Mesenchymal stem cell (in vitro differentiated cells and primary cell): Measurements from ENCODE around the gene PCSK9.
A peak's percentile ranks its signal among the peaks of the same experiment; 100 is the strongest.

Experiments used
- DNase-seq: peaks from one replicate; pipeline ENCODE4 v3.0.0-alpha.2; 2013
- H2AFZ ChIP-seq: one replicate; pipeline ENCODE4 v1.6.1; 2013; ENCODE audit warnings: low read depth, mild to moderate bottlenecking, control low read depth, inconsistent platforms, low read length, moderate library complexity
- H2AK5ac ChIP-seq: 2 replicates; pipeline ENCODE4 v1.6.1; 2013; ENCODE audit warnings: low read length, moderate library complexity, mild to moderate bottlenecking, inconsistent platforms; ENCODE audit not compliant: severe bottlenecking
- H2BK120ac ChIP-seq: one replicate; pipeline ENCODE4 v1.6.1; 2013; ENCODE audit warnings: low read depth, mild to moderate bottlenecking, inconsistent platforms, low read length, moderate library complexity
- H2BK12ac ChIP-seq, 2 experiments: one replicate each; pipeline ENCODE4 v1.6.1; 2013; ENCODE audit warnings: inconsistent platforms in 2 of 2, low read length in 2 of 2, mild to moderate bottlenecking in 2 of 2, moderate library complexity in 2 of 2, control low read depth in 1 of 2
- H2BK15ac ChIP-seq: one replicate; pipeline ENCODE4 v1.6.1; 2013; ENCODE audit warnings: mild to moderate bottlenecking, low read depth, inconsistent platforms; ENCODE audit not compliant: poor library complexity, severe bottlenecking
- H2BK5ac ChIP-seq: 2 replicates; pipeline ENCODE4 v1.6.1; 2013; ENCODE audit warnings: low read depth, mild to moderate bottlenecking, low read length, control low read depth, inconsistent platforms; ENCODE audit not compliant: poor library complexity, severe bottlenecking
- H3K14ac ChIP-seq, 2 experiments: one replicate each; pipeline ENCODE4 v1.6.1; 2013; ENCODE audit warnings: inconsistent platforms in 2 of 2, low read length in 2 of 2, control low read depth in 1 of 2, mild to moderate bottlenecking in 1 of 2, moderate library complexity in 1 of 2
- H3K18ac ChIP-seq, 2 experiments: one replicate each; pipeline ENCODE4 v1.6.1; 2013; ENCODE audit warnings: inconsistent platforms in 2 of 2, low read length in 2 of 2, control low read depth in 1 of 2, low read depth in 1 of 2, mild to moderate bottlenecking in 1 of 2
- H3K23ac ChIP-seq, 2 experiments: one replicate each; pipeline ENCODE4 v1.6.1; 2013; ENCODE audit warnings: inconsistent platforms in 2 of 2, low read length in 2 of 2, mild to moderate bottlenecking in 2 of 2, moderate library complexity in 2 of 2, control low read depth in 1 of 2
- H3K27ac ChIP-seq: 2 replicates; pipeline ENCODE4 v1.5.1; 2013; ENCODE audit warnings: mild to moderate bottlenecking, moderate library complexity, low read length, control low read depth, inconsistent platforms; ENCODE audit not compliant: poor library complexity, severe bottlenecking
- H3K27me3 ChIP-seq, 2 experiments: 2 replicates each; pipeline versions ENCODE4 v1.6.1 to v1.7.0; 2013; ENCODE audit warnings: low read length in 2 of 2, mild to moderate bottlenecking in 2 of 2, moderate library complexity in 2 of 2, control low read depth in 1 of 2, inconsistent platforms in 1 of 2; ENCODE audit not compliant: control insufficient read depth in 1 of 2, insufficient read depth in 1 of 2
- H3K36me3 ChIP-seq, 2 experiments: 2 replicates each; pipeline versions ENCODE4 v1.6.1 to v1.7.0; 2013; ENCODE audit warnings: low read length in 2 of 2, control low read depth in 1 of 2, inconsistent platforms in 1 of 2, low read depth in 1 of 2, mild to moderate bottlenecking in 1 of 2; ENCODE audit not compliant: insufficient read depth in 2 of 2, control insufficient read depth in 1 of 2
- H3K4ac ChIP-seq, 2 experiments: one replicate each; pipeline ENCODE4 v1.6.1; 2013; ENCODE audit warnings: inconsistent platforms in 2 of 2, low read length in 2 of 2, mild to moderate bottlenecking in 2 of 2, moderate library complexity in 2 of 2, control low read depth in 1 of 2, low read depth in 1 of 2
- H3K4me1 ChIP-seq: 2 replicates; pipeline ENCODE4 v1.6.1; 2013; ENCODE audit warnings: low read depth, low read length, control low read depth; ENCODE audit not compliant: control insufficient read depth, insufficient read depth
- H3K4me2 ChIP-seq: 2 replicates; pipeline ENCODE4 v1.6.1; 2013; ENCODE audit warnings: low read length, mild to moderate bottlenecking, inconsistent platforms; ENCODE audit not compliant: poor library complexity, severe bottlenecking
- H3K4me3 ChIP-seq, 2 experiments: 2 replicates each; pipeline versions ENCODE4 v1.5.1 to v1.7.0; 2013; ENCODE audit warnings: low read length in 2 of 2, mild to moderate bottlenecking in 2 of 2, control low read depth in 1 of 2, low read depth in 1 of 2; ENCODE audit not compliant: insufficient read depth in 1 of 2
- H3K79me1 ChIP-seq: replicated peaks from 2 replicates; pipeline ENCODE4 v1.6.1; 2013; ENCODE audit warnings: mild to moderate bottlenecking, control low read depth, low read length, inconsistent platforms; ENCODE audit not compliant: poor library complexity, severe bottlenecking
- H3K9ac ChIP-seq: 2 replicates; pipeline ENCODE4 v1.7.0; 2013; ENCODE audit warnings: mild to moderate bottlenecking, low read length, moderate library complexity
- H3K9me3 ChIP-seq: 2 replicates; pipeline ENCODE4 v1.7.0; 2013; ENCODE audit warnings: mild to moderate bottlenecking, low read length; ENCODE audit not compliant: control insufficient read depth
- H4K8ac ChIP-seq: one replicate; pipeline ENCODE4 v1.6.1; 2013; ENCODE audit warnings: inconsistent platforms, mild to moderate bottlenecking, low read length, moderate library complexity
- H4K91ac ChIP-seq: one replicate; pipeline ENCODE4 v1.6.1; 2013; ENCODE audit warnings: mild to moderate bottlenecking, low read length, inconsistent platforms
- WGBS: methylation state at CpG from one replicate; pipeline ENCODE4 v1.1.7; 2013; ENCODE audit warnings: mixed read lengths; 5-methylcytosine and 5-hydroxymethylcytosine counted together

PCSK9 gene

DNA sequence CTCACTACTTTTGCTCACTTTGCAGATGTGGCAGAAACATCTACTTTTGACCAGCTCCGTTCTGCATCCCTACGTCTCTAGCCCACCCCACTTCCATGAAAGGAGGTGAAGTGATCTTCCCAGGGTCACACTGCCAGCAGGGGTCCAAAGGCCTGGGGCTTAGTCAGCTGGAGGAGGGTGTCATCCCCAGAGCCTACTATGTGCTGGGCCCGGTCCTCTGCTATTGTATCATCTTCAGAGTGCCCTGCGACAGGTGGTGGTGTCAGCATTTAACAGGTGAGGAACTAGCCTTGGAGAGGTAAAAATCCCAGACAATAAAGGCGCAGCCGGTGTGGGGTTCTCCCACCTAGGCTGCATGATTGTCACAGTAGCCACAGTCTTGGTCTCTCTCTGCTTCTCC, 46.2 kb upstream of the PCSK9 start:
- Histone ChIP-seq H3K18ac (no peak overlapping the region), H3K14ac (no peak overlapping the region), H4K91ac (no peak overlapping the region), H2AK5ac (no peak overlapping the region), H2BK12ac (no peak overlapping the region), H3K36me3 (peaks cover 0 to 4% of the 10 kb centered on the region in 2 experiments), H3K27me3 (peaks cover 20 to 35% of the 10 kb centered on the region in 2 experiments), H3K4me2 (no peak overlapping the region), H3K4ac (no peak overlapping the region), H3K79me1 (no peaks in the 10 kb centered on the region), H2AFZ (no peak overlapping the region), H4K8ac (no peak overlapping the region), H3K4me1 (peaks cover 23% of the 10 kb centered on the region), H3K4me3 (no peak overlapping the region), H3K23ac (no peak overlapping the region), H2BK15ac (no peak overlapping the region), H2BK120ac (no peak overlapping the region), H3K27ac (no peak overlapping the region), H3K9me3 (no peaks in the 10 kb centered on the region), H3K9ac (no peak overlapping the region), H2BK5ac (no peak overlapping the region)
- no peak for DNase-seq
- WGBS = 89% methylated on average over 6 of the region's 6 CpGs

DNA sequence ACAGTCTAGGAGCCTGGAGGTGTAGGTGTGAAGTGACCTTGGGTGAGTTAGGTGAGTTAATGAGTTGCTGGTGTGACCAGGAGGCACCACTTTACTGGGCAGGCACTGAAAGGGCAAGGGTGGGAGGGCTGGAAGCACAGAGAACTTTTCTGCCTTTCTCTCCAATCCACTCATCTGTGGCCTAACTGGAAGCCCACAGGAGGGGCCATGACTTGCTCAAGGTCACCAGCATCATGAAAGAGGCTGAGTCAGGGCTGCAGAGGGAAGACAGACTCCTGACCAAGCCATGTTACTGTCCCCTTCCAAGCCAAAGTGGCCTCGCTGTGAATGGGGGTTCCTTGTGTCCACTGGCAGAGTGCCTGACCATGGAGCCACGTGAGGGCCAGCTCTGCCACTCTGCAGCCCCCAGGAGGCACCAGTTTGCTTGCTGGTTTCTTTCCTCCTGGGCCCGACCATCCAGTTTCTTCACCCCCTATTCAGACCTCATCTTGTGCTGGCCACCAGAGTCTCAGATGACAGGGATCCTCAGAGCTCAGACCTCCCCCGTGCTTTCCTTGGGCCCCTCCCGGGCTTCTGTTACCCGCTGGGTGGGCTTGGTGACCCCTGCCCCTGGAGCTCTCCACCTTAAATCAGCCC, 44.9 kb upstream of the PCSK9 start:
- Histone ChIP-seq H3K9me3 (no peaks in the 10 kb centered on the region), H3K4me2 (no peak overlapping the region), H3K4me3 (no peak overlapping the region), H3K9ac (no peak overlapping the region), H3K14ac (no peak overlapping the region), H2AK5ac (no peak overlapping the region), H2BK15ac (no peak overlapping the region), H2BK120ac (no peak overlapping the region), H3K36me3 (peaks cover 0 to 2% of the 10 kb centered on the region in 2 experiments), H4K8ac (no peak overlapping the region), H3K4ac (no peak overlapping the region), H2BK12ac (no peak overlapping the region), H3K4me1 (peaks cover 17% of the 10 kb centered on the region), H3K23ac (no peak overlapping the region), H2BK5ac (no peak overlapping the region), H3K27me3 (peaks cover 29 to 47% of the 10 kb centered on the region in 2 experiments), H3K79me1 (no peaks in the 10 kb centered on the region), H2AFZ (no peak overlapping the region), H3K18ac (no peak overlapping the region), H3K27ac (no peak overlapping the region), H4K91ac (no peak overlapping the region)
- no peak for DNase-seq
- 52% methylated on average over 6 of the region's 6 CpGs for WGBS

DNA sequence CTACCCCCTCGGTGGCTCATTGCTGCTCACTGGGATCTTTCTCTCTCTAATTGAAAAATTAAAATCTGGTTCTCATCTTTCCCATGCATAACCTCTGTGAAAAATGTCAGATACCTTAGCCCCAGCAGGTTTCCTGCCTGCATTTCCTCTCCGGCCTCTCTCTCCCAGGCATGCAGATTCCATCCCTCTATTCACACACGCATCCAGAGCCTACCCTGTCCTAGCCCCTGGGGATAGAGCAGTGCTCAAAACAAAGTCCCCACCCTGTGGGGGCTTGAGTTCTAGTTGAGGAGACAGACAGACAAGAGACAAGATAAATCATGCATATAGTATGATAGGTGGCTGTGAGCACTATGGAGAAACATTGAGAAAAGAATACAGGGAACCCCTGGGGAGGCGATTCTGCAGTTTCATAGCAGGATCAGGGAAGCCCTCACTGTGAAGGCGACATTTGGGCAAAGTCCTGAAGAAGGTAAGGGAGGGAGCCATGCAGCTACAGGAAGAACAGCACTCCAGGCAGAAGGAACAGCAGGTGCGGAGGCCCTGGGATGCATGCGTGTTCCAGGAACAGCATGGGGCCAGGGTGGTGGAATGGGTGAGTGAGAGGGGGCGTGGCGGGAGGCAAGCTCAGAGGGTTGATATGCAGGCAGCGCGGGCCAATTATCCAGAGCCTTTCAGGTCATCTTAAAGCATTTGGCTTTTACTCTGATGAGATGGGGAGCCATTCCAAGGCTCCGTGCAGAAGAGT, 44.2 kb upstream of the PCSK9 start:
- H3K9me3 ChIP-seq = no peaks in the 10 kb centered on the region
- H2BK12ac ChIP-seq = no peak overlapping the region
- H3K4ac ChIP-seq = no peak overlapping the region
- no peak overlapping the region for H2AFZ ChIP-seq
- 57% methylated on average over 11 of the region's 12 CpGs for WGBS
- H3K4me1 ChIP-seq = peaks cover 15% of the 10 kb centered on the region
- no peak overlapping the region for H2BK120ac ChIP-seq
- H3K36me3 ChIP-seq = no peaks in the 10 kb centered on the region
- no peaks in the 10 kb centered on the region for H3K79me1 ChIP-seq
- no peak overlapping the region for H2BK15ac ChIP-seq
- no peak overlapping the region for H4K91ac ChIP-seq
- no peak overlapping the region for H3K4me3 ChIP-seq
- peaks cover 32 to 55% of the 10 kb centered on the region in 2 experiments for H3K27me3 ChIP-seq
- H4K8ac ChIP-seq = no peak overlapping the region
- peak overlapping the region in 1 of 2 experiments; percentile 35 for H3K14ac ChIP-seq
- H3K18ac ChIP-seq = no peak overlapping the region
- H3K27ac ChIP-seq = no peak overlapping the region
- no peak overlapping the region for H2BK5ac ChIP-seq
- peak overlapping the region in 1 of 2 experiments; percentile 75 for H3K23ac ChIP-seq
- H3K9ac ChIP-seq = no peak overlapping the region
- H3K4me2 ChIP-seq = no peak overlapping the region
- no peak overlapping the region for H2AK5ac ChIP-seq
- DNase-seq = no peak

DNA sequence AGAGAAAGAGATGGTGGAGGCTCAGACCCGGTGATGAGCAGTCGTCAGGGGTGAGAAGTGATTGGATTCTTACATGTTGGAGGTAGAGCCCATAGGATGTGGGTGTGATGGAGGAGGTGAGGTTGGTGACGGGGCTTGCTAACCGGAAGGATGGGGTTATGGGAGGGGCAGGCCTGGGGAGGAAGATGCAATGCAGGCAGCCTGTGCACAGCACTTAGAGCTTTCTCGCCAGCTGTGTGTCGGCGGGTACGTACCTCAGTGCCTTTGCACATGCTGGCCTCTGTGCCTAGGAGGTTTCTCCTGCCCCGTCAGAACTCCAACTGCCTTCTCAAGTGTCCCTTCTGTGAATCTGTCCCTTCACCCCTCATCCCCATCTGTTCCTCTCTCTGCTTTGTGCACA, 43.5 kb upstream of the PCSK9 start:
- H3K27ac ChIP-seq = no peak overlapping the region
- no peak overlapping the region for H3K4me3 ChIP-seq
- H2BK15ac ChIP-seq = no peak overlapping the region
- no peak overlapping the region for H3K4ac ChIP-seq
- no peak overlapping the region for H4K8ac ChIP-seq
- WGBS = 83% methylated on average over 9 of the region's 9 CpGs
- peaks cover 36 to 61% of the 10 kb centered on the region in 2 experiments for H3K27me3 ChIP-seq
- no peak overlapping the region for H3K14ac ChIP-seq
- peaks cover 15% of the 10 kb centered on the region for H3K4me1 ChIP-seq
- H3K9me3 ChIP-seq = no peaks in the 10 kb centered on the region
- H2AK5ac ChIP-seq = peak overlapping the region; percentile 21
- no peak overlapping the region for H2BK12ac ChIP-seq
- H4K91ac ChIP-seq = no peak overlapping the region
- H3K36me3 ChIP-seq = no peaks in the 10 kb centered on the region
- H3K18ac ChIP-seq = no peak overlapping the region
- no peaks in the 10 kb centered on the region for H3K79me1 ChIP-seq
- no peak overlapping the region for H2BK5ac ChIP-seq
- DNase-seq = no peak
- H2AFZ ChIP-seq = no peak overlapping the region
- H3K9ac ChIP-seq = no peak overlapping the region
- H3K23ac ChIP-seq = no peak overlapping the region
- H3K4me2 ChIP-seq = no peak overlapping the region
- no peak overlapping the region for H2BK120ac ChIP-seq
